Mucosa of rectum (tissue), 2 donors: ENCODE results near the gene CD248.

ENCODE experiments used
- H3K27ac ChIP-seq, 2 donors: one replicate each; pipeline ENCODE4 v1.7.0; 2013; ENCODE audit warnings: inconsistent platforms in 2 of 2, low read depth in 2 of 2, low read length in 2 of 2
- H3K27me3 ChIP-seq, 2 donors: one replicate each; pipeline ENCODE4 v1.7.0; 2013; ENCODE audit warnings: low read length in 2 of 2; ENCODE audit not compliant: control insufficient read depth in 2 of 2, insufficient read depth in 2 of 2
- H3K36me3 ChIP-seq, 2 donors: one replicate each; pipeline ENCODE4 v1.7.0; 2013; ENCODE audit warnings: low read length in 2 of 2; ENCODE audit not compliant: control insufficient read depth in 2 of 2, insufficient read depth in 2 of 2
- H3K4me1 ChIP-seq, 2 donors: one replicate each; pipeline ENCODE4 v1.7.0; 2013; ENCODE audit warnings: low read length in 2 of 2, mild to moderate bottlenecking in 1 of 2; ENCODE audit not compliant: control insufficient read depth in 2 of 2, insufficient read depth in 2 of 2
- H3K4me3 ChIP-seq, 2 donors: one replicate each; pipeline ENCODE4 v1.7.0; 2013; ENCODE audit warnings: low read length in 2 of 2
- H3K9ac ChIP-seq, 2 donors: one replicate each; pipeline ENCODE4 v1.7.0; 2013; ENCODE audit warnings: low read length in 2 of 2, low read depth in 1 of 2, mild to moderate bottlenecking in 1 of 2
- H3K9me3 ChIP-seq, 2 donors: one replicate each; pipeline ENCODE4 v1.7.0; 2013; ENCODE audit warnings: low read length in 2 of 2; ENCODE audit not compliant: control insufficient read depth in 2 of 2
- donor health status: healthy.
- donor health status: Normal muscosa, but diverticular disease.

Gene CD248

DNA sequence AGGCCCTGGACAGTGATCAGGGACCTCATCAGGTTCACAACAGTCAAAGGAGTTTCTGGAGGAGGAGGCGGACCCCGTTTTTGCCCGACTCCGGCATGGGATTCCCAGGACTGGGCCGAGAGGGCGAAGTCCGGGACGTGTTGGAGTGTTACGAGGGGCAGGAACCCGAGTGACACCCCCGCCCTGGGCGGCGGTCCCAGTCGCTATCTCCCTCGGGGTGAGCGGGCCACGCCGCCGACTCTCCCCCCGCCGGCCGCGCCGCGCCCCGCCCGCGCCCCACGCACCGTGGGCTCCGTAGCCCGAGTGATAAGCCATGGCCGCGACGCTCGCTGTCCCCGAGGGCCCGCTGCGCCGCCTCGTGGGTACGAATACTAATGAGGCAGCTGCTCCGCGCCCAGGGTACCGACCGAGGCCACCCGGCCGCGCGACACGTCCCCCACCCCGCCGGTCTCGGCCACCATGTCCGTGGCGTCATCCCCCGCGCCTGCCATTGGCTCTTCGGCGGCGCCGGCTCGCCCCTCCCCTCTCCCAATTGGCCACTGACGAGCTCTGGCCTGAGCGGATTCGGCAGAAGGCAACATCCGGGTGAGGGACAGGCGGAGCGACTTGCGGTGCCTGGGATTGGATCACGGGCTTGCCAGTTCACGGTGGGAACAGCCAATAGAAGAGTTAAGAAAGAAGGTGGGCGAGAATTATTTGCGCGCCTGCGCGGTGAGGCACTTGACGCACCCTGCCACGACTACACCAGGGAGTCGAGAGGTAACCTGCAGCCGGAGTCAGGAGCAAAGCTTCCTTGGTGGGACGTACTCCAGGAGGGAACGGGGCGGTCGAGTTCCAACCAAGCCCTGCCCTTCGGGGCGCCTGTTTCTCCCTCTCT lies 27.9 kb downstream of the CD248 start, which contains the start of gene YIF1A:
Gene YIF1A (minus strand): TSS at position 473 of the 877 bp plus-strand sequence. CDS start 158 bp downstream, at position 315.
- no peaks in the 10 kb centered on the region for H3K9me3 ChIP-seq
- peaks cover 6 to 9% of the 10 kb centered on the region in 2 donors for H3K36me3 ChIP-seq
- H3K4me3 ChIP-seq: peak within 1 kb of the TSS; percentile 88 to 94
- peak within 1 kb of the TSS; percentile 93 to 94 for H3K9ac ChIP-seq
- peaks cover 17 to 22% of the 10 kb centered on the region in 2 donors for H3K27me3 ChIP-seq
- H3K27ac ChIP-seq: peak within 1 kb of the TSS; percentile 96 to 97
- H3K4me1 ChIP-seq: peaks cover 18 to 21% of the 10 kb centered on the region in 2 donors

GRCh38 chr11:66287889-66288670 lies 28.8 kb downstream of the CD248 start:
- Histone ChIP-seq H3K9me3 (no peaks in the 10 kb centered on the region), H3K36me3 (peaks cover 6 to 9% of the 10 kb centered on the region in 2 donors), H3K27ac (peak overlapping the region; percentile 96 to 97), H3K9ac (peak overlapping the region; percentile 93 to 94), H3K4me1 (peaks cover 18 to 21% of the 10 kb centered on the region in 2 donors), H3K27me3 (peaks cover 13 to 15% of the 10 kb centered on the region in 2 donors), H3K4me3 (peak overlapping the region; percentile 88 to 94)

DNA sequence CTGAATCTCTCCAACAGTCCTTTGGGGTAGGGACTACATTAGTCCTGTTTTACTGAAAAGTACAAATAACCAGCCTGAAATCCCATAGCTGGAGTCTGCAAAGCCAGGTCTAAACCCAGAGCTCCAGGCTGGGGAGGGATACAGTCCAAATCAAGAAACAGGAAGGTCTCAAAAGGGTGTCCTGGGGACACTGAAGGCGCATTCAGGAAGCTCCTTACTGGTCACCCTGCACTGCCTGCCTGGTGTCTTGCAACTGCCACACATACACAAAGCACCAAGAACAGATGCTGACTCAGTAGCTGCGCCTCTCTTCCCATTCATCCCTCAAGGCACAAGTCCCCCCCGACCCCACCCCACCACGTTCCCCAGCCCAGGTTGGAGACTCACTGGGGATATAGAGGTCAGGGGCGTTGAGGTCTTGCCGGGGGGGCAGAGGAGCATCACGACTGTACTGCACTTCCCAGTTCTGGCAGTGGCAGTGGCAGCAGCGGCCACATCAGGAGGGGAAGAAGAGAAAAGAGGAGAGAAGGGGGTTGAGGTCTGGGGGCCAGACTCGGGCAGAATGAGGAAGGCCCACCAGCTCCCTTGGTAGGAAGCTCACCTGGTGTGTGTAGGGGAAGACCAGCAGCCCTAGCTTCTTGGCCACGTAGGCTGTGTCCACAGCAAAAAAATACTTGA lies 29.5 kb downstream of the CD248 start:
- H3K4me3 ChIP-seq: peak overlapping the region in 1 of 2 donors; percentile 94
- H3K27me3 ChIP-seq: peaks cover 6 to 8% of the 10 kb centered on the region in 2 donors
- peaks cover 6 to 9% of the 10 kb centered on the region in 2 donors for H3K36me3 ChIP-seq
- no peak overlapping the region for H3K27ac ChIP-seq
- H3K4me1 ChIP-seq: peaks cover 22 to 25% of the 10 kb centered on the region in 2 donors
- peak overlapping the region in 1 of 2 donors; percentile 94 for H3K9ac ChIP-seq
- H3K9me3 ChIP-seq: no peaks in the 10 kb centered on the region

DNA sequence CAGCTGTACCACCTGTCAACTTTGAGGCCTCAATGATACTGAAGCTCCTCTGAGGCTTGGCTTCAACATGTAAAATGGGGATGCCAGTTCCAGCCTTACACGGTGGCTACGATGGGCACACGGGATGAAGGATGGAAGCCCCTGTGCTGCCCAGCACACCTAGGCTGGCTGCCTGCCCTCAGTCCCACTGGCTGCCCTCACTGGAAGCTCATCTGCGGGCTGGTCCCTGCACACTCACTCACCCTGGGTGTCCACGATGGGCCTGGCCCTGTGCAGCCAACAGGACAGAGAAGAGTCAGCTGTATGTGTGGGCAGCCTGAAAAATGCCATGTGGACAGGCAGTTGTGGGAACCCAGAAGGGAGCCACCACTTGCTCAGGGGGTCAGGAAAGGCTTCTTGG lies 30.1 kb downstream of the CD248 start:
- H3K4me3 ChIP-seq: no peak overlapping the region
- no peak overlapping the region for H3K27ac ChIP-seq
- H3K4me1 ChIP-seq: peaks cover 25 to 26% of the 10 kb centered on the region in 2 donors
- peaks cover 6 to 9% of the 10 kb centered on the region in 2 donors for H3K36me3 ChIP-seq
- no peaks in the 10 kb centered on the region for H3K9me3 ChIP-seq
- peaks cover 5 to 6% of the 10 kb centered on the region in 2 donors for H3K27me3 ChIP-seq
- no peak overlapping the region for H3K9ac ChIP-seq

- H3K4me1 ChIP-seq: peaks cover 25 to 26% of the 10 kb centered on the region in 2 donors
- no peak overlapping the region for H3K27ac ChIP-seq
- H3K9ac ChIP-seq: no peak overlapping the region
- no peaks in the 10 kb centered on the region for H3K9me3 ChIP-seq
- no peak overlapping the region for H3K4me3 ChIP-seq
- H3K27me3 ChIP-seq: no peaks in the 10 kb centered on the region
- H3K36me3 ChIP-seq: peaks cover 6 to 9% of the 10 kb centered on the region in 2 donors
These were observed 31.4 kb downstream of the CD248 start for GRCh38 chr11:66285250-66285947.

DNA sequence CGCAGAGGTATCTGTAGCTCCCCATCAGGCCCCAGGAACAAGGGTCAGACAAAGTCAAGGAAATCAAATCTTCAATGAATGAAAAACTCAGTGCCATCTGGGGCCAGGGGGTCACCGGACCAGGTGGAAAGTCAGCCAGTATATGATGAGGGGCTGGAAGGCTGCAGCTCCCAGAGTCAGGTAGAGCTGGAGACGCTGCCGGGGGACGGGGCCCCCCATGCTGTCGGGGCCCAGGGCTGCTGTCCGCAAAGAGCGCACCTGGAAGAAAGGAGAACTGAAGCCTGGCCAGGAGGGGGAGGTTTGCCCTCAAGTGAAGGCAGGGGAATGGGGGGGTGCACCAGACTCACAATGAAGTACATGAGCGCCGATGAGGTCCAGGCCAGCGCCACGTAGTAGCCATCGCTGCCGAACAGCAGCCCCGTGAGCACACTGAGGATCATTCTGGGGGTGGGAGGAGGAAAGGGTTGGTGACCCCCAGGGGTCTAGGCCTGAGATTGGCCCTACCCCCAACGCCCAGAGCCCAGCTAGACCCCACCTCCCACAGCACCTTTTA lies 32.2 kb downstream of the CD248 start:
- no peak overlapping the region for H3K27ac ChIP-seq
- no peaks in the 10 kb centered on the region for H3K9me3 ChIP-seq
- peaks cover 6 to 9% of the 10 kb centered on the region in 2 donors for H3K36me3 ChIP-seq
- H3K27me3 ChIP-seq: no peaks in the 10 kb centered on the region
- H3K4me1 ChIP-seq: peaks cover 18% of the 10 kb centered on the region in 2 donors
- H3K9ac ChIP-seq: no peak overlapping the region
- H3K4me3 ChIP-seq: no peak overlapping the region

GRCh38 chr11:66283461-66284105 lies 33.3 kb downstream of the CD248 start:
- Histone ChIP-seq H3K36me3 (peaks cover 6 to 9% of the 10 kb centered on the region in 2 donors), H3K9ac (no peak overlapping the region), H3K9me3 (no peaks in the 10 kb centered on the region), H3K4me3 (no peak overlapping the region), H3K27me3 (no peaks in the 10 kb centered on the region), H3K4me1 (peaks cover 16% of the 10 kb centered on the region in 2 donors), H3K27ac (no peak overlapping the region)

GRCh38 chr11:66282468-66283455 lies 34.1 kb downstream of the CD248 start:
- peak overlapping the region in 1 of 2 donors; percentile 4 for H3K27ac ChIP-seq
- no peaks in the 10 kb centered on the region for H3K27me3 ChIP-seq
- peaks cover 8 to 9% of the 10 kb centered on the region in 2 donors for H3K4me1 ChIP-seq
- H3K36me3 ChIP-seq: peaks cover 6 to 9% of the 10 kb centered on the region in 2 donors
- H3K4me3 ChIP-seq: no peak overlapping the region
- H3K9me3 ChIP-seq: no peaks in the 10 kb centered on the region
- no peak overlapping the region for H3K9ac ChIP-seq
